HG03280 (cell line): ENCODE results near the gene PPP5C.
"Not testable (repeated sequence)": the region's sequence is repeated elsewhere in the genome, so short reads cannot be mapped to it uniquely, and the experiment has no call there.

Source experiments
- ATAC-seq: cut with Tn5 transposase; IDR thresholded peaks from one replicate; pipeline ENCODE4 v1.9.1; 2021; ENCODE audit warnings: mild to moderate bottlenecking, moderate library complexity; ENCODE audit not compliant: unreplicated experiment

Gene PPP5C

GRCh38 chr19:46346821-46347571 lies at the start of gene PPP5C:
Gene PPP5C (plus strand): TSS chr19:46347087. CDS start chr19:46347097, 10 bp downstream.
- ATAC-seq, result peak; percentile 61

- ATAC-seq, result no peak
Measured at GRCh38 chr19:46297700-46298478, 49.0 kb upstream of the PPP5C start.

DNA sequence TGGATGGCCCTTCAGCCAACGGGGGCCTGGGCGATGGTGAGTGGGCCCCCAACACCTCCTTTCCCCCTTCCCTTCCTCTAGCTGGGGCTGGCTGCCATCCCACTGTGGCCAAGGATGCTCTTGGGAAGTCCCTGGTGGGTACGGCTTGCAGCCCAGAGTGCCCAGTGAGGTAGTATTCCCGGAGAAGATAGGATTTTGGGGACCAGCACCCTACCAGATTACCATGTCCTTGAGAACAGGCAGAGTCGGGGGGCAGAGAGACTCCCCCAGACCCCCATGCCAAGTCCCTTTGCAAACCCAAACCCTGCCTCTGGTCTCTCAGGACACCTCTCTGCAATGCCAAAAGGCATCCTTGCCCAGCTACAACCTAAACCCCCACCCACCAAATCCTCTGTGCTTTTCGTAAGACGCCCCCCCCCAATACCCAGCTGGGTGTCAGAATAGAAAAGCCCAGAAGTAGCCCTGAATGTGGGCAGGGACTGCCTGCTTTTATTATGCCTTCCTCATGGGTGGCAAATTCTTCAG lies 48.3 kb upstream of the PPP5C start:
- no peak for ATAC-seq

DNA sequence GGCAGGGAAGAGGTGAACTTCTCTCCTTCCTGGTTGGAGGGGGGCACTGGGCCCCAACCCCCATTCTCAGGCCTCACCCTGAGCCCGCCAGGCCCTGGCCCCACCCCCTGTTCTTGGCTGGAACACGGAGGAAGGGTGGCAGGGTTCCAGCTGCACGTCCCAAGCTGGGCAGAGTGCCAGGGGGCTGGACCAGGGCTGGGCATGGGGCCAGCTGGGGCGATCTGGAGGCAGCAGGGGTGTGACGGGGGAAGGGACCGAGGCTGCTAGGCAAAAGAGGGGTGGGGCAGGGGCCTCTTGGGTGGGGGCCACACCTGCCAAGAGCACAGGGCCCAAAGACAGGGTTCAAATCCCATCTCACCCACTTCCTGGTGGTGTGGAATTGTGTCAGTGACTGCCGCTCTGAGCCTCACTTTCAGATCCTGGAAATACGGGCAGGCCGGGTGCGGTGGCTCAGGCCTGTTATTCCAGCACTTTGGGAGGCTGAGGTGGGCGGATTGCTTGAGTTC lies 47.8 kb upstream of the PPP5C start:
- no peak for ATAC-seq

DNA sequence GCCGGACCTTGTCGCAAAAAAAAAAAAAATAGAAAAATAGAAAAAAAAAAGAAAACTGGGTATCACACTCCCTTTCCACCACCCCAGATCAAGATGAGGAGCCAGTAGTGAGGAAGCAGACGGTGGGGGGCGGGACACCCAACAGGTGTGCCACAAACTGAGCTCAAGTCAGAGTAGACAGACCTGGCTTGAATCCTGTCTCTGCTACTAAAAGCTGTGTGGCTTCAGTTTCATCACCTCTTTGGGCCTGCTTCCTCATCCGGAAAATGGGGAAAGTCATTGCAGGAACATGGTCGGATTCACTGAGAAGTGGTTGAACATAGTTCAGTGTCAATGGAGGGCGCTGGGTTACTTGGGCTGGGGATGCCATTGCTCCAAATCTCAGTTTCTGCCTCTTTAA lies 47.2 kb upstream of the PPP5C start:
- ATAC-seq, result no peak

- ATAC-seq, result no peak
Measured at GRCh38 chr19:46303322-46303690, 43.6 kb upstream of the PPP5C start.

DNA sequence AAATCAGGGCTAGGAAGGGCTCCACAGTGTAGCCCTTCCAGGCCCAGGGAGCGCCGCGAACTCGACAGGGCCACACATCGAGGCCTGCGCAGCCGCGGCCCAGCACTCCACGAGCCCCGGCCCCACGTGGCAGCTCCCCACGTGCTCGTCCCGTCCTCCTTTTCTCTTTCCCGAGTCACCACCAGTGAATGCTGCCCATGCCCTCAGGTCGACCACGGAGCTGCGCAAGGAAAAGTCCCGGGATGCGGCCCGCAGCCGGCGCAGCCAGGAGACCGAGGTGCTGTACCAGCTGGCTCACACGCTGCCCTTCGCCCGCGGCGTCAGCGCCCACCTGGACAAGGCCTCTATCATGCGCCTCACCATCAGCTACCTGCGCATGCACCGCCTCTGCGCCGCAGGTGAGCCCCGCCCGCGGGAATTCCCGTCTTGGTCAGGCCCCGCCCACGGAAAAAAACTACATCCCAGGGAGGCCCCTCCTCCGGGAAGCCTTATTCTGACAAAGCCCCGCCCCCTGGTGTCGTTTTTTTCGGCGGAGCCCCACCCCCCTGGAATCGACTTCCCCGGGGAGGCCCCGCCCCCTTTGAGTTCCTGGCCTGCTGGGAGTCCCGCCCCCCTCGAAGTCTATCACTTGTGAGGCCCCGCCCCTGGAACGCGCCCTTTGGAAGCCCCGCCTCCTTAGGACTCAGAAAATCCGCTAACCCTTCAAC lies 43.0 kb upstream of the PPP5C start:
- no peak for ATAC-seq

GRCh38 chr19:46306501-46306900 lies 40.4 kb upstream of the PPP5C start:
- ATAC-seq, result no peak

GRCh38 chr19:46308510-46308909 lies 38.4 kb upstream of the PPP5C start:
- ATAC-seq, result no peak

- ATAC-seq, result no peak
Measured at GRCh38 chr19:46309056-46309455, 37.8 kb upstream of the PPP5C start.

- no peak for ATAC-seq
Measured at GRCh38 chr19:46311444-46311843, 35.4 kb upstream of the PPP5C start.

- not testable (repeated sequence) for ATAC-seq
Measured at GRCh38 chr19:46313540-46314469, 33.1 kb upstream of the PPP5C start.

- no peak for ATAC-seq
Measured at GRCh38 chr19:46317339-46317738, 29.5 kb upstream of the PPP5C start.

DNA sequence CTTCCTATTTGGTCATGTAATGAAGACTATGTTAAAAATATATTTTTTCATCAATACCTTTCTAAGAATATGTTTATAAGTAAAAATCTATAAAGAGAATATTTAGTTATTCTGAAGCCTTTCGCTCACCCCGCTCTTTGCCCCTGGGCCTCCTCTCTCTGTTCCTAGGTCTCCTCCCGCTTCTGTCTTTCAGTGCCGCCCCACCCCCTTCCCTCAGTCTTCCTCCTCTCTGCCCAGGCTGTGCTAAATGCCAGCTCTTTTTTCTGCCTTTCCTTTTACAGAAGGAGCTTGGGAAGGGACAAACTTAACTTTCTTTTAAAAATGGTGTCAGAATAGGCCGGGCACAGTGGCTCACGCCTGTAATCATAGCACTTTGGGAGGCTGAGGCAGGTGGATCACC lies 27.3 kb upstream of the PPP5C start:
- ATAC-seq, result no peak

DNA sequence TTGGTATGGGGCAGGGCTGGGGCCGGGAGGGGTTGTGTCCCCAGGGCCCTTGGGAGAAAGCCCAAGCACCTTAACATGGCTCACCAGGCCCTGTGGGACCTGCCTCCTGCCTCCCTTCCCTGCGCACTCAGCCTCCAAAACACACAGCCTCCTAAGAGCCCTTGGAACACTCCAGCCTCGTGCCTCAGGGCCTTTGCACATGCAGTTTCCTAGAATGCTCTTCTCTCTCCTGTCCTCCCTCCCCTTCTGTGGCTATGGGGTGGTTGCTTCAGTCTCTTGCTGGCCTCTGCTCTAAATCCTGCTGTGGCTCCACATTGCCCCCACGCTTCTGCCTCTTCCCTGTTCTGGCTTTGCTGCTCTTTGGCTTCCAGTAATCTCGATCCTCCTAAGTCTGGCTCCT lies 26.3 kb upstream of the PPP5C start:
- ATAC-seq, result no peak

DNA sequence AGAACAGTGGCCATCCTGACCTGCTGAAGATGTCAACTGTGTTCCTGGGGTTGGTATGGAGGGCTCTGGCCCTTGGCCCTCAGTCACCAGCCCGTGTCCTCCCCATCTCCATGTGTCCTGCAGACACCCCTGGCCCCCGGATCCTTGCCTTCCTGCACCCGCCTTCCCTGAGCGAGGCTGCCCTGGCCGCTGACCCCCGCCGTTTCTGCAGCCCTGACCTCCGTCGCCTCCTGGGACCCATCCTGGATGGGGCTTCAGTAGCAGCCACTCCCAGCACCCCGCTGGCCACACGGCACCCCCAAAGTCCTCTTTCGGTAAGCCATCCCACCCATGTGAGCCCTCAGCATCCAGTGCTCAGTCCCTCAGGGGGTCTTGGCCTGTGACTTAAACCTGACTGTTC lies 25.2 kb upstream of the PPP5C start:
- ATAC-seq, result no peak

- not testable (repeated sequence) for ATAC-seq
Measured at GRCh38 chr19:46323227-46323626, 23.7 kb upstream of the PPP5C start.

GRCh38 chr19:46324277-46324676 lies 22.6 kb upstream of the PPP5C start:
- ATAC-seq, result no peak

GRCh38 chr19:46326608-46327007 lies 20.3 kb upstream of the PPP5C start:
- ATAC-seq, result no peak

GRCh38 chr19:46328079-46328478 lies 18.8 kb upstream of the PPP5C start:
- no peak for ATAC-seq
